K562 (cell line): ENCODE data around the gene CAPZB. TPM values are rescaled to one million over a fixed set of nuclear protein-coding genes. Genes with fewer than 3 reads are reported as not detected.

Source experiments
- ESRRA ChIP-seq: fragments of 450-650 bp; IDR thresholded peaks from 2 replicates; pipeline ENCODE4 v1.6.1; 2014; ENCODE audit warnings: low read depth, mild to moderate bottlenecking, moderate library complexity, borderline replicate concordance
- IRF9 ChIP-seq: fragments of 450-650 bp; IDR thresholded peaks from 2 replicates; pipeline ENCODE4 v1.6.1; 2016; ENCODE audit warnings: missing biosample characterization, missing genetic modification characterization
- KDM1A ChIP-seq, 2 experiments: fragments of 450-650 bp; IDR thresholded peaks; 2 replicates each; pipeline ENCODE4 v1.6.1; 2016; ENCODE audit warnings: mild to moderate bottlenecking in 2 of 2
- LCOR ChIP-seq: sonication (generic); formaldehyde crosslinking; IDR thresholded peaks from 2 replicates; pipeline ENCODE4 v1.8.0; 2022; ENCODE audit warnings: mild to moderate bottlenecking, missing genetic modification reagents
- NFIC ChIP-seq: fragments of 450-650 bp; IDR thresholded peaks from 2 replicates; pipeline ENCODE4 v1.6.1; 2017; ENCODE audit warnings: mild to moderate bottlenecking, inconsistent platforms
- NR2C1 ChIP-seq, 2 experiments: fragments of 450-650 bp; IDR thresholded peaks; 2 replicates each; pipeline ENCODE4 v1.6.1; 2017; ENCODE audit warnings: mild to moderate bottlenecking in 2 of 2, antibody characterized with exemption in 1 of 2, inconsistent platforms in 1 of 2, missing compliant biosample characterization in 1 of 2, missing genetic modification characterization in 1 of 2
- TCF3 ChIP-seq: sonication (generic); formaldehyde crosslinking; IDR thresholded peaks from 2 replicates; pipeline ENCODE4 v1.4.0; 2020; ENCODE audit warnings: mild to moderate bottlenecking, missing genetic modification reagents
- ZBED1 ChIP-seq: IDR thresholded peaks from 2 replicates; pipeline ENCODE4 v1.6.1; 2014
- ZBTB40 ChIP-seq, 2 experiments: fragments of 450-650 bp in 1 of 2; sonication (generic) in 1 of 2; formaldehyde crosslinking in 1 of 2; IDR thresholded peaks; 2 replicates each; pipeline versions ENCODE4 v1.7.1 to v1.9.0; 2016 to 2022; ENCODE audit warnings: inconsistent platforms in 1 of 2, mild to moderate bottlenecking in 1 of 2, missing genetic modification reagents in 1 of 2
- ZC3H4 ChIP-seq: sonication (generic); formaldehyde crosslinking; IDR thresholded peaks from 2 replicates; pipeline ENCODE4 v1.9.0; 2021; ENCODE audit warnings: missing genetic modification reagents, borderline replicate concordance
- polyA plus RNA-seq, 8 experiments: library from polyadenylated mRNA; depleted of rRNA in 4 of 8; stranded (reverse) in 5 of 8; unstranded in 3 of 8; fragments of >200 nt; fragmentation: Nextera tagmentation in 2 of 8; fragmentation: Illumina TruSeq in 1 of 8; extraction: Ambion mirVana in 2 of 8; extraction: Trizol in 1 of 8; gene quantifications; 2 replicates each; pipeline versions ENCODE4 v1.2.1 to v1.2.3, GENCODE V29; 2011 to 2014; ENCODE audit warnings: inconsistent platforms in 1 of 8, missing spikeins in 1 of 8
- total RNA-seq, 7 experiments: library from RNA; depleted of rRNA in 6 of 7; stranded (reverse); fragments of >200 nt in 6 of 7; fragmentation: Illumina TruSeq in 2 of 7; extraction: Trizol in 2 of 7; gene quantifications; 2 replicates each; pipeline versions ENCODE4 v1.2.1 to v1.2.3, GENCODE V29; 2011 to 2021; ENCODE audit warnings: low replicate concordance in 1 of 7
- TF ChIP-seq, protein P1 (sequence below): fragments of 250-450 bp; sonication (Bioruptor Pico); IDR thresholded peaks from 2 replicates; pipeline ENCODE4 v1.6.1; 2021; ENCODE audit warnings: mild to moderate bottlenecking
- TF ChIP-seq, protein P2 (sequence below): fragments of 250-450 bp; sonication (Bioruptor Pico); IDR thresholded peaks from 2 replicates; pipeline ENCODE4 v1.8.0; 2021; ENCODE audit warnings: mild to moderate bottlenecking, moderate library complexity

The CAPZB gene
- total and polyA plus RNA-seq, 9 of the 15 experiments (the other 6 are each of a cell fraction or from before 2014, with no cell fraction given) = 57.6 to 297 (median 125) TPM

DNA sequence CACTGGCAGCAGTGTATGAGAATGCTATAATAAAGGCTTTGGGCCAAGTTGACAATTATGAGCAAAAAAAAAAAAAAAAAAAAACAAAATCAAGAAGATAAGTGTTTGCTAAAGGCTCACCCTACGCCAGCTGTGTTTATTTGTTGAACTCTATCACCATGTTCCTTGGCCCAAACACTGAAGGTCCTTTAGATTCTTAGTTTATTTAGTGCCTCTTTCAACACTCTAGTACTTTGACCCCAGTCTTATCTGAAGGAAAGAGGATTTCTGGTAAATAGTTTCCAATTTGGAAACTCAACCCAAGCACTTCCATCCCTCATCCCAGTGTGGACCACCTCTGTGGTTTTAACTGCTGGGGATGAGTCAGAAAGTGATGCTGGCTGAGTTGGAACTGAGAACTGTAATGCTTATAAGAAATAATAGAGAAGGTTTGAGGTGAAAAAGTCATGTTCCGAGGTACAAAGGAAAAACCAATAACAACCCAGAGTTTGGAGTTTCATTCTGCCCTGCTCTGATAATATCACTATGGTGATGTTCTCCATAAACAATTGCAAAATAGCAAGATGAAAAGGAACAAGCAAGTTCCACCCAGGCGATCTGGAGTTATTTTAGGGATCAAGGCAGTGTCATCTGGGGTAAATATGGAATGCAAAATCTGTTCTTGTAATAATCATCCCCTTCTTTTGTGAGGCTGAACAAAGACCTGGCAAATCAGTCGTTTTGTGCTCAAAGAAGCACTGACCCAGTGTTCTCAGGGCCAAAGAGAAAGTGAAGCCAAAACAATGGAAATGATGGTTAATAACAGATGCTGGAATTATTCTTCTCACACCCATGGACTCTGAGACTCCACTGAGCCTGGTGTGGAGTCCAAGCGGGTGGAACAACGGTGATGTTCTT lies 19.7 kb upstream of the CAPZB start (continued):
- TF ChIP-seq ZBTB40 (IDR thresholded peaks at IDR 0.05) = peak; percentile 36; the same call in 1 of the 2 replicates
- TF ChIP-seq ZBTB40 (CRISPR knock-in tag; IDR thresholded peaks at IDR 0.05) = no peak
- TF ChIP-seq, protein P1, sequence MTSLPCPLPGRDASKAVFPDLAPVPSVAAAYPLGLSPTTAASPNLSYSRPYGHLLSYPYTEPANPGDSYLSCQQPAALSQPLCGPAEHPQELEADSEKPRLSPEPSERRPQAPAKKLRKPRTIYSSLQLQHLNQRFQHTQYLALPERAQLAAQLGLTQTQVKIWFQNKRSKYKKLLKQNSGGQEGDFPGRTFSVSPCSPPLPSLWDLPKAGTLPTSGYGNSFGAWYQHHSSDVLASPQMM (CRISPR knock-in tag) = no peak
- TF ChIP-seq IRF9 (tag) = no peak
- TF ChIP-seq NR2C1 (IDR thresholded peaks at IDR 0.05) = 0 out of 2 replicates have a peak, but pooled peaks have one; percentile 21
- 0 out of 2 replicates have a peak, but pooled peaks have one; percentile 30 for TF ChIP-seq NR2C1 (tag; IDR thresholded peaks at IDR 0.05)
- TF ChIP-seq, protein P2, sequence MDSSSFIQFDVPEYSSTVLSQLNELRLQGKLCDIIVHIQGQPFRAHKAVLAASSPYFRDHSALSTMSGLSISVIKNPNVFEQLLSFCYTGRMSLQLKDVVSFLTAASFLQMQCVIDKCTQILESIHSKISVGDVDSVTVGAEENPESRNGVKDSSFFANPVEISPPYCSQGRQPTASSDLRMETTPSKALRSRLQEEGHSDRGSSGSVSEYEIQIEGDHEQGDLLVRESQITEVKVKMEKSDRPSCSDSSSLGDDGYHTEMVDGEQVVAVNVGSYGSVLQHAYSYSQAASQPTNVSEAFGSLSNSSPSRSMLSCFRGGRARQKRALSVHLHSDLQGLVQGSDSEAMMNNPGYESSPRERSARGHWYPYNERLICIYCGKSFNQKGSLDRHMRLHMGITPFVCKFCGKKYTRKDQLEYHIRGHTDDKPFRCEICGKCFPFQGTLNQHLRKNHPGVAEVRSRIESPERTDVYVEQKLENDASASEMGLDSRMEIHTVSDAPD (CRISPR knock-in tag) = no peak
- no peak for TF ChIP-seq ZC3H4
- TF ChIP-seq KDM1A (IDR thresholded peaks at IDR 0.05) = no peak
- no peak for TF ChIP-seq ZBED1
- TF ChIP-seq ESRRA = no peak
- TF ChIP-seq TCF3 (CRISPR knock-in tag) = no peak
- TF ChIP-seq LCOR (CRISPR knock-in tag) = no peak
- TF ChIP-seq NFIC = no peak
